HFFc6 (cell line): ENCODE data around the gene NR6A1. TPM values are rescaled to one million over a fixed set of nuclear protein-coding genes. Genes with fewer than 3 reads are reported as not detected.
"Not testable (repeated sequence)": the region's sequence is repeated elsewhere in the genome, so short reads cannot be mapped to it uniquely, and the experiment has no call there.

ENCODE experiments used
- DNase-seq: peaks from one replicate; pipeline ENCODE4 v3.0.0-alpha.2; 2018
- H3K27ac Mint-ChIP-seq: 2 replicates; pipeline ENCODE4 v1.8.0; 2020; ENCODE audit warnings: mild to moderate bottlenecking, mixed read lengths
- H3K27me3 Mint-ChIP-seq: 2 replicates; pipeline ENCODE4 v1.8.0; 2021; ENCODE audit warnings: mild to moderate bottlenecking, moderate library complexity, mixed read lengths; ENCODE audit not compliant: insufficient read depth
- H3K36me3 Mint-ChIP-seq: 2 replicates; pipeline ENCODE4 v1.8.0; 2021; ENCODE audit warnings: low read depth, mixed read lengths
- H3K4me1 Mint-ChIP-seq: 2 replicates; pipeline ENCODE4 v1.8.0; 2020; ENCODE audit warnings: low read depth, mixed read lengths
- H3K4me3 Mint-ChIP-seq: 2 replicates; pipeline ENCODE4 v1.8.0; 2020; ENCODE audit warnings: mild to moderate bottlenecking, moderate library complexity, mixed read lengths
- H3K9me3 Mint-ChIP-seq: 2 replicates; pipeline ENCODE4 v1.8.0; 2020; ENCODE audit warnings: mild to moderate bottlenecking, mixed read lengths
- CTCF ChIP-seq: fragments of 200-600 bp; sonication (generic); IDR thresholded peaks from 2 replicates; pipeline ENCODE4 v1.5.0; 2021; ENCODE audit warnings: antibody characterized with exemption, mild to moderate bottlenecking
- total RNA-seq, 6 experiments: library from RNA; stranded (reverse); fragmentation: NEBNext Ultra II Directional; extraction: Animal tissue kit (Norgen Biotek cat#: 25700); gene quantifications; 2 replicates in 1 of 6; 3 replicates in 5 of 6; pipeline ENCODE4 v1.2.3, GENCODE V29; 2021

Gene NR6A1
- total RNA-seq, 6 experiments from 2014 or later = 0.05 to 0.26 (median 0.13) TPM

DNA sequence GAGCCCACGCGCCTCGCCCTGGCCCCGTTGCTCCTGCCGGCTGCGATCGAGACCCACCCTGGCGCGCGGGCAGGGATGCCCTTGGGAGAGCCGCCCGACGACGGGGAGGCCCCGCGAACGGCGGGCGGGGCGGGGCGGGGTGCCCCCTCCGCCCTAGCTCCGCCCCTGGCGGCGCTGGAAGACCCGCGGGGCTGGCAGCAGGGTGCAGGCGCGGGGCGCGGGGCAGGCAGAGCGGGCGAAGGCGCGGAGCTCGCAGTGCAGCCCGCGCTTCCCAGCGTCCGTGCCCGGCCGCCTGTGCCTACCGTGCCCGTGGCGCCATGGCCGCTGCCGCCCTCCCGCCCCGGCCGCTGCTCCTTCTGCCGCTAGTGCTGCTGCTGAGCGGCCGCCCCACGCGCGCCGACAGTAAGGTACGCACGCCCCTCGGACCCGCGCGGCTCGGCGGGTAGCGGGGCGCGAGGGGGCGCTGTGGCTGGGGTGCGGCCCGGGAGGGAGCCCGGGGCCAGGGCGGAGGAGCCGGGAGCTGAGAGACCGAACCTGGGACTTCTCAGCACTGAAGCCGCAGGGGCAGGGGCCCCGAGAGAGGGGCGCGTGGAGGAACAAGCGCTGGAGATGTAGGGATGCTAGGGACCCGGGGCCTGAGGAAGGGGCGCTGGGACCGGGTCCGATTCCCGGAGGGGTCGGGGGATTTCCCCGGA is 6.0 kb upstream of the NR6A1 start, which contains the start of gene OLFML2A:
Gene OLFML2A, plus strand, starts transcription at position 180 of the 695 bp plus-strand sequence. Its CDS starts 138 bp downstream, at position 318.
- Mint-ChIP-seq H3K4me3 (peak within 1 kb of the TSS; percentile 84), H3K27ac (no peak within 1 kb of the TSS), H3K4me1 (peaks cover 33% of the 10 kb centered on the region), H3K9me3 (no peaks in the 10 kb centered on the region), H3K36me3 (no peaks in the 10 kb centered on the region), H3K27me3 (peaks cover 14% of the 10 kb centered on the region)
- peak; percentile 75 for TF ChIP-seq CTCF
- DNase-seq = no peak

DNA sequence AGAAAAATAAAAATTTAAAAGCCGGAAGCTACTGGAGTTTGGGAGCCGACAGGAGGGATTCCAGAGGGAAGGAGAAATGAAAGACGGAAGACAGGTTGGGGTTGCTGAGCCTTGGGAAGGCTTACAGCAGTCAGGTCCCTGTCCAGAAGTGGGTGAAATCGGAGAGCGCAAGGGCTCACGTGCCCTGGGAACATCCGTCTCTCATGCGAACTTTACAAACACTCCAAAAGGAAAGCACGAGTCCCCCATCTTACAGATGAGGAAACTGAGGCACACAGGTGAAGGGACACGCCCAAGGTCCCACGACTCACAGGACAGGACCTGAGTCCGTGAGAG is 5.5 kb upstream of the NR6A1 start:
- no peaks in the 10 kb centered on the region for H3K36me3 Mint-ChIP-seq
- H3K4me1 Mint-ChIP-seq = peaks cover 36% of the 10 kb centered on the region
- H3K4me3 Mint-ChIP-seq = peak overlapping the region; percentile 84
- no peak for TF ChIP-seq CTCF
- no peak for DNase-seq
- peaks cover 14% of the 10 kb centered on the region for H3K27me3 Mint-ChIP-seq
- H3K27ac Mint-ChIP-seq = no peak overlapping the region
- H3K9me3 Mint-ChIP-seq = no peaks in the 10 kb centered on the region

DNA sequence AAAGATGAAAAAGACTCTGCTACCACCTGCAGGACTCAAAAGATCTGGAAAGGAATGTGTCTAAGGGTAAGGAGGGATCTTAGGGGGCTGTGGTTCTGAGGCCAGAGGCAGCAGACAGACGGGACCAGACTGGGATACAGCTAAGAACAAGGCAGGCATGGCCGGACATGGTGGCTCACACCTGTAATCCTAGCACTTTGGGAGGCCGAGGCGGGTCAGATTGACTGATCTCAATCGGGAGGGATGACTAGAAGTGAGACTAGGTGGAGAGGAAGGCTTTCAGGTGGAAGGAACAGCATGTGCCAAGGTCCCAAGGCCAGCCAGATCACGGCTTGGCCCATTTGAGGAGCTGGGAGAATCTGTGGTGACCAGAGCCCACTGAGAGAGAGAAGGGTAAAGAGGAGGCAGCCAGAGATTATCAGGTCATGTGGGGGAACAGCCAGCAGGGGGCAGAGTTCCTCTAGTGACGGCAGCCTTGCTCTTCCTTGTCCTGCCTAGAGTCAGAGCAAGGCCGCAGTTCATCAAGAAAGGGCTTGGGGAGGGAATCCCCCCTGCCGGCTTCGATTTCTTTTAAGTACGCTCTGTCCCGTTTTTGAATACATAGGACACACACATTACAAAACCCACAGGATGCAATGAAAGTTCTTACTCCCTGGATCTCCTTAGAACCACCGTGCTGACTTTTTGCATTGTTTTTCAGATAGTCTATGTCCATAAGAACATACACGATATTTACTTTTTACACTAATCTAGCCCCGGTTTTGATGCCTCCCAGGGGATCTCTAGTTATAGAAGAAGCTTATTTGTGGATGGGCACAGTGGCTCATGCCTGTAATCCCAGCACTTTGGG is 3.2 kb upstream of the NR6A1 start:
- Mint-ChIP-seq H3K27ac (no peak overlapping the region), H3K9me3 (no peaks in the 10 kb centered on the region), H3K27me3 (peaks cover 25% of the 10 kb centered on the region), H3K4me3 (no peak overlapping the region), H3K4me1 (peaks cover 43% of the 10 kb centered on the region), H3K36me3 (no peaks in the 10 kb centered on the region)
- peak; percentile 95 for TF ChIP-seq CTCF
- peak; percentile 44 for DNase-seq

- Mint-ChIP-seq H3K27ac (no peak overlapping the region), H3K27me3 (peaks cover 33% of the 10 kb centered on the region), H3K36me3 (no peaks in the 10 kb centered on the region), H3K4me1 (peaks cover 37% of the 10 kb centered on the region), H3K4me3 (no peak overlapping the region), H3K9me3 (no peaks in the 10 kb centered on the region)
- TF ChIP-seq CTCF = no peak
- no peak for DNase-seq
Observed at GRCh38 chr9:124773473-124774128, 2.5 kb upstream of the NR6A1 start.

DNA sequence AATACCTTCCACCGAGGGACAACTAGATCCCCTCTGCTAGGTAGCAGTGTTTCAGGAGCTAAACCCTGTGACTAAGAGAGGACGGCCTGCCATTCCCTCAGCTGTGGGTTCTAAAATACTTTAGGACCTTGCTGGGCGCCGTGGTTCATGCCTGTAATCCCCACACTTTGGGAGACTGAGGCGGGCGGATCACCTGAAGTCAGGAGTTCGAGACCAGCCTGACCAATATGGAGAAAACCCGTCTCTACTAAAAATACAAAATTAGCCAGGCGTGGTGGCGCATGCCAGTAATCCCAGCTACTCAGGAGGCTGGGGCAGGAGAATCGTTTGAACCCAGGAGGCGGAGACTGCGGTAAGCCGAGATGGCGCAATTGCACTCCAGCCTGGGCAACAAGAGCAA is 1.8 kb upstream of the NR6A1 start:
- H3K9me3 Mint-ChIP-seq, DNase-seq, H3K36me3 Mint-ChIP-seq, H3K27ac Mint-ChIP-seq: not testable (repeated sequence)
- H3K27me3 Mint-ChIP-seq = peaks cover 33% of the 10 kb centered on the region
- peaks cover 35% of the 10 kb centered on the region for H3K4me1 Mint-ChIP-seq
- peak overlapping the region; percentile 86 for H3K4me3 Mint-ChIP-seq
